Measurements from ENCODE around the gene ABI2. TPM values are rescaled to one million over a fixed set of nuclear protein-coding genes. Genes with fewer than 3 reads are reported as not detected.

The ABI2 gene
- total RNA-seq, 2 experiments from 2014 or later: 19.3 to 21.0 TPM

DNA sequence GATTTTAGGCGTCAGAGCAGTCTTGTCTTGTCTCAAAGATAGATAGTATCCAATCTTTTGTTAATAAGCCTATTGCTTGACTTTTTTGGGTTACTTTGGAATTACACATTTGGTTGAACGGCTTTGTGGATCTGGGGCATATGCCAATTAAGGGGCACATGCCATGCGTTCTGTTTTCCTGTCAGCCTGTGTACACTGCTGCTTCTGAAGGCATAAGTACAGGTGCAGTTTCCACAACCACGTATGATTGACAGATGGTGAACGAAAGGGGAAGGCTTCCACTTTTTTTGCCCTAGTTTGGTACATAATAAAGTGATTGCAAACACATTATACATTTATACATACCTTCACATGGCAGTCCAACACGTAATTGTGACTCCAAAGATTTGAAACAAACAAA, 104.6 kb downstream of the ABI2 start:
- H3K27ac ChIP-seq (ENCODE audit: low read depth in 1 of 2, low read length in 2 of 2): no peak overlapping the region
- H3K36me3 ChIP-seq (ENCODE audit: insufficient read depth, low read length): peaks cover 7% of the 10 kb centered on the region
- Mint-ChIP-seq H3K4me3 (no peak overlapping the region), H3K27me3 (no peaks in the 10 kb centered on the region), H3K36me3 (ENCODE audit: low read depth) (peaks cover 23% of the 10 kb centered on the region), H3K27ac (no peak overlapping the region), H3K9me3 (no peaks in the 10 kb centered on the region), H3K4me1 (ENCODE audit: low read depth) (no peaks in the 10 kb centered on the region)
- DNase-seq (no peak), ATAC-seq (ENCODE audit: poor library complexity) (no peak)
- H3K4me3 ChIP-seq (ENCODE audit: low read length): no peak overlapping the region
- ChIA-PET CTCF (no interaction called here), POLR2A (no interaction called here)
- no peaks in the 10 kb centered on the region for H3K9me3 ChIP-seq (ENCODE audit: control insufficient read depth in 1 of 2, insufficient read depth in 1 of 2, low read length in 2 of 2)
- TF ChIP-seq, protein P1, sequence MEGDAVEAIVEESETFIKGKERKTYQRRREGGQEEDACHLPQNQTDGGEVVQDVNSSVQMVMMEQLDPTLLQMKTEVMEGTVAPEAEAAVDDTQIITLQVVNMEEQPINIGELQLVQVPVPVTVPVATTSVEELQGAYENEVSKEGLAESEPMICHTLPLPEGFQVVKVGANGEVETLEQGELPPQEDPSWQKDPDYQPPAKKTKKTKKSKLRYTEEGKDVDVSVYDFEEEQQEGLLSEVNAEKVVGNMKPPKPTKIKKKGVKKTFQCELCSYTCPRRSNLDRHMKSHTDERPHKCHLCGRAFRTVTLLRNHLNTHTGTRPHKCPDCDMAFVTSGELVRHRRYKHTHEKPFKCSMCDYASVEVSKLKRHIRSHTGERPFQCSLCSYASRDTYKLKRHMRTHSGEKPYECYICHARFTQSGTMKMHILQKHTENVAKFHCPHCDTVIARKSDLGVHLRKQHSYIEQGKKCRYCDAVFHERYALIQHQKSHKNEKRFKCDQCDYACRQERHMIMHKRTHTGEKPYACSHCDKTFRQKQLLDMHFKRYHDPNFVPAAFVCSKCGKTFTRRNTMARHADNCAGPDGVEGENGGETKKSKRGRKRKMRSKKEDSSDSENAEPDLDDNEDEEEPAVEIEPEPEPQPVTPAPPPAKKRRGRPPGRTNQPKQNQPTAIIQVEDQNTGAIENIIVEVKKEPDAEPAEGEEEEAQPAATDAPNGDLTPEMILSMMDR (IDR thresholded peaks at IDR 0.05): no peak
- H3K27me3 ChIP-seq (ENCODE audit: control insufficient read depth in 1 of 2, insufficient read depth in 2 of 2, low read length in 2 of 2): no peaks in the 10 kb centered on the region
- intact Hi-C loops (cut with DNase I, micrococcal nuclease): no loop called here
- no peaks in the 10 kb centered on the region for H3K4me1 ChIP-seq (ENCODE audit: insufficient read depth, low read length)

DNA sequence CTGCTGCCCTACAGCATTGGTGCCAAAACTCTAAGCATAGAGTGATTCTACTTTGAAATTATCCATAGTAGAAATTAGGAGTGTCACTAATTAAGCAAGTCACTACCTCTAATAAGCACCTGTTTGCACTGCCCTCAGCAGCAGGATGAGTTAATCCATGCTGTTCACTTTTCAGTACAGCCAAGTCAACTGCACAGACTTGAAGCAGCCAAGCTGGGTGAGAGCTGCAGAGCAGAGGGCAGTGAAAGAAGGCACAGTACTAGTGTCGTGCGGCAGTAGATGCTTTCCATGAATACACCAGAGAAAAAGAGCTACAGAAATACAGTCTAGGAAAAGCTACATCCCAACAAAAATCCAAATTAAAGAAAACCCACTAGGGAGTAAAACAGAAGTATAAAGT, 108.3 kb downstream of the ABI2 start:
- TF ChIP-seq, protein P1 (IDR thresholded peaks at IDR 0.05): no peak
- H3K36me3 ChIP-seq (ENCODE audit: insufficient read depth, low read length): no peaks in the 10 kb centered on the region
- ChIA-PET CTCF (no interaction called here), POLR2A (no interaction called here)
- H3K9me3 ChIP-seq (ENCODE audit: control insufficient read depth in 1 of 2, insufficient read depth in 1 of 2, low read length in 2 of 2): no peaks in the 10 kb centered on the region
- Mint-ChIP-seq H3K27me3 (no peaks in the 10 kb centered on the region), H3K27ac (no peak overlapping the region), H3K4me3 (no peak overlapping the region), H3K4me1 (ENCODE audit: low read depth) (no peaks in the 10 kb centered on the region), H3K9me3 (no peaks in the 10 kb centered on the region), H3K36me3 (ENCODE audit: low read depth) (peaks cover 17% of the 10 kb centered on the region)
- ATAC-seq (ENCODE audit: poor library complexity): no peak
- H3K4me3 ChIP-seq (ENCODE audit: low read length): no peak overlapping the region
- intact Hi-C loops (cut with DNase I, micrococcal nuclease): no loop called here
- H3K27me3 ChIP-seq (ENCODE audit: control insufficient read depth in 1 of 2, insufficient read depth in 2 of 2, low read length in 2 of 2): no peaks in the 10 kb centered on the region
- H3K27ac ChIP-seq (ENCODE audit: low read depth in 1 of 2, low read length in 2 of 2): no peak overlapping the region
- no peaks in the 10 kb centered on the region for H3K4me1 ChIP-seq (ENCODE audit: insufficient read depth, low read length)
- DNase-seq: no peak

DNA sequence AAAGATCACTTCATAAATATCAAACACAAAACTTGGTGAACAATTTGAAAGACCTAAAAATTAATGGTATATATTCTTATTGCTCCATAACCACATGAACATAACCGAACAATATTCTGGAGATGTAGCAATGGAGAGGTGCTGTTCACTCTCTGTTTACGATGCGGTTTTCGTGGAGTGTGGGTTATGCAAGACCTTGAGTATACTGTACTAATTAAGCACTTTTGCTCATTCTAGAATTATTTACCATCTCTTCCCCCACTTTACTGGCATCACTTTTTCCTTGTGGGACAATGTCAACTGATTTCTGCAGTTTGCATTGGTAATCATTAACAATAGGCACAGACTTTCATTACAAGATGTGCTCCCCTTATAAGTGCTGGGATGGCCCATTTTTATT, 109.3 kb downstream of the ABI2 start:
- Histone ChIP-seq H3K4me3 (ENCODE audit: low read length) (no peak overlapping the region), H3K27me3 (ENCODE audit: control insufficient read depth in 1 of 2, insufficient read depth in 2 of 2, low read length in 2 of 2) (no peaks in the 10 kb centered on the region), H3K9me3 (ENCODE audit: control insufficient read depth in 1 of 2, insufficient read depth in 1 of 2, low read length in 2 of 2) (no peaks in the 10 kb centered on the region), H3K27ac (ENCODE audit: low read depth in 1 of 2, low read length in 2 of 2) (no peak overlapping the region), H3K4me1 (ENCODE audit: insufficient read depth, low read length) (no peaks in the 10 kb centered on the region), H3K36me3 (ENCODE audit: insufficient read depth, low read length) (peaks cover 2% of the 10 kb centered on the region)
- ChIA-PET POLR2A (no interaction called here), CTCF (no interaction called here)
- H3K4me3 Mint-ChIP-seq: no peak overlapping the region
- intact Hi-C loops (cut with DNase I, micrococcal nuclease): no loop called here
- no peak for DNase-seq
- H3K27ac Mint-ChIP-seq: no peak overlapping the region
- H3K36me3 Mint-ChIP-seq (ENCODE audit: low read depth): peaks cover 17% of the 10 kb centered on the region
- H3K27me3 Mint-ChIP-seq: no peaks in the 10 kb centered on the region
- H3K9me3 Mint-ChIP-seq: no peaks in the 10 kb centered on the region
- no peak for ATAC-seq (ENCODE audit: poor library complexity)
- H3K4me1 Mint-ChIP-seq (ENCODE audit: low read depth): no peaks in the 10 kb centered on the region
- TF ChIP-seq, protein P1 (IDR thresholded peaks at IDR 0.05): no peak
